ENCODE results near the gene PCDHGC3. TPM values are rescaled to one million over a fixed set of nuclear protein-coding genes. Genes with fewer than 3 reads are reported as not detected.

The PCDHGC3 gene
- total and polyA plus RNA-seq, 2 of the 8 experiments (the other 6 are each of a cell fraction or from before 2014, with no cell fraction given), result 4.7 to 18.6 TPM

- 0 out of 2 replicates have a peak, but pooled peaks have one; percentile 16 for TF ChIP-seq ATF2 (IDR thresholded peaks at IDR 0.05; ENCODE audit: low read length)
- TF ChIP-seq PHF8 (conservative IDR thresholded peaks at IDR 0.05; ENCODE audit: low read depth, low read length), result peak; percentile 27; the same call in 1 of the 2 replicates
- TF ChIP-seq CTBP2 (IDR thresholded peaks at IDR 0.05; ENCODE audit: borderline replicate concordance, insufficient read depth, insufficient read length, low read length), result peak; percentile 20
- peak; percentile 59; the same call in 1 of the 2 replicates for TF ChIP-seq SP4 (IDR thresholded peaks at IDR 0.05; ENCODE audit: low read length)
These were observed 38.0 kb downstream of the PCDHGC3 start (continued) for GRCh38 chr5:141513627-141514329.
